HG03432 (cell line): Measurements from ENCODE around the gene OR6B2.

ENCODE experiments used
- ATAC-seq: cut with Tn5 transposase; IDR thresholded peaks from one replicate; pipeline ENCODE4 v1.9.1; 2021; ENCODE audit warnings: mild to moderate bottlenecking, moderate library complexity; ENCODE audit not compliant: unreplicated experiment

OR6B2 gene

DNA sequence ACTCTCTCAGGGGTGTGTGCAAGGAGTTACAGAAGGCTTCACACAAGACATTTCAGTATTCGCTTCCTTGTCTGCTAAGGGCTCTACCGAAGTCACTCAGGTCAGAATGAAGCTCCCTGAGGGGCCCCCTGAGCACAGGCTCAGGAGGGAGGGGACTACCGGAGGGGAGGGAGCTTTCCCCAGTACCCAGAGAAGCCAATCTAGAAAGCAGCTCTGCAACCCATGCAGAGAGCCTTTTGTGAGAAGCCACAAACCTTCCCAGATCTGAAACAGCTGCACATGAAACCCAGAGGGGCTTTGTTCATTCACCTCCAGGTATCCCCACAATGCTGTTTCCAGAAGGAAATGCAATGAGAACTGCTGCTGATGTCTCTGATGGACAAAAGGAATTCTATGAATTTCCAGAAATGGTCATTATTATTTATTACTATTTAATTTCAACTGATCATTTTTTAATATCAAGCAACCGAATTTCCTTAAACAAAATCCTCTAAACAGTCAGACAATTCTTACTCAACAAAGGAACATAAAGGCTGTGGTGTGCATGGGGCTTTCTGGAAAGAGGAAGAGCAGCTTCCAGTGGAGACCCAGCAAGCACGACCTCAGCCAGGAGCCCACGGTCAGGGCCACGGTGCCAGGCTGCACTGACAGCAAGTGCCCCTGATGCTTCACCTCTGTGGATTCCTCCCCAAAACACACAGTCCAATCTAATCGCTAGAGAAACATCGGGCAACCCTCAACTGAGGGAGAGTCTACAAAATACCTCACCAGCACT, 47.0 kb downstream of the OR6B2 start:
- ATAC-seq = no peak
